Activated T-cell treated with anti-CD3 and anti-CD28 coated beads, Interleukin-2, amount 50 U/mL, for 24 hours (primary cell): ENCODE results near the gene KRTAP5-9.
"Not testable (repeated sequence)": the region's sequence is repeated elsewhere in the genome, so short reads cannot be mapped to it uniquely, and the experiment has no call there.

Experiments
- DNase-seq: peaks from one replicate; pipeline ENCODE4 v3.0.0-alpha.2; 2020
- H3K27ac Mint-ChIP-seq: 2 replicates; pipeline ENCODE4 v1.8.0; 2020; ENCODE audit warnings: mild to moderate bottlenecking, mixed read lengths
- H3K27me3 Mint-ChIP-seq: 2 replicates; pipeline ENCODE4 v1.8.0; 2020; ENCODE audit warnings: mixed read lengths
- H3K36me3 Mint-ChIP-seq: 2 replicates; pipeline ENCODE4 v1.8.0; 2020; ENCODE audit warnings: low read depth, mixed read lengths
- H3K4me1 Mint-ChIP-seq: 2 replicates; pipeline ENCODE4 v1.8.0; 2020; ENCODE audit warnings: low read depth, mixed read lengths
- H3K4me3 Mint-ChIP-seq: 2 replicates; pipeline ENCODE4 v1.8.0; 2020; ENCODE audit warnings: mild to moderate bottlenecking, moderate library complexity, mixed read lengths
- H3K9me3 Mint-ChIP-seq: 2 replicates; pipeline ENCODE4 v1.8.0; 2020; ENCODE audit warnings: mixed read lengths

Gene KRTAP5-9

DNA sequence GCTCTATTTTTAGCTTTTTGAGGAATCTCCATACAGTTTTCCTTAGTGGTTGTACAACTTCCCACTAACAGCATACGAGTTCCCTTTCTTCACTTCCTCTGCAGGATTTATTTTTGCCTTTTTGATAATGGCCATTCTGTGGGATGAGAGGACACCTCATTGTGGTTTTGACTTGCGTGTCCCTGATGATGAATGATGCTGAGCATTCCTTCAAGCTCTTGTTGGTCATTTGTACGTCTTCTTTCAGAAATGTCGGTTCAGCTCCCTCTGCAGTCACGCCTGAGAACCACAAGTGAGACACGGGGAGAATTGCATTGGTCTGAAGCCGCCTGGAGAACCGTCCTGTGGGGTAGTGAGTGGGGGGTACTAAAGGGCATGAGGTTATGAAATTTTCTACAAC lies 15.2 kb downstream of the KRTAP5-9 start:
- peaks cover 2% of the 10 kb centered on the region for H3K9me3 Mint-ChIP-seq
- H3K4me3 Mint-ChIP-seq, result no peak overlapping the region
- DNase-seq, result no peak
- no peaks in the 10 kb centered on the region for H3K36me3 Mint-ChIP-seq
- peaks cover 52% of the 10 kb centered on the region for H3K27me3 Mint-ChIP-seq
- no peaks in the 10 kb centered on the region for H3K4me1 Mint-ChIP-seq
- H3K27ac Mint-ChIP-seq, result no peak overlapping the region

DNA sequence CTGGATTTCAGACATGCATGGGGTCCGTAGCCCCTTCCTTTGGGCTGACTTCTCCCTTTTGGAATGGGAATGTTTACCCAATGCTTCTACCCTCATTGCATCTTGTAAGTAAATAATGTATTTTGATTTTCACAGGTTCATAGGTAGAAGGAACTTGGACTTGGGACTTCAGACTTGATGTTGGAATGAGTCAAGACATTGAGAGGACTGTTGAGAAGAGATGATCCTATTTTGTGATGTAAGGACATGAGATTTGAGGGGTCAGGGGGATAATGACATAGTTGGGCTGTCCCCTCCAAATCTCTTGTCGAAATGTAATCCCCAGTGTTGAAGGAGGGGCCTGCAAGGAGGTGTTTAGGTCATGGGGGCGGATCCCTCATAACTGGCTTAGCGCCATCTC lies 16.2 kb downstream of the KRTAP5-9 start:
- no peak for DNase-seq
- Mint-ChIP-seq H3K9me3 (peaks cover 2% of the 10 kb centered on the region), H3K36me3 (no peaks in the 10 kb centered on the region), H3K27me3 (peaks cover 52% of the 10 kb centered on the region), H3K4me1 (no peaks in the 10 kb centered on the region), H3K4me3 (no peak overlapping the region), H3K27ac (no peak overlapping the region)

DNA sequence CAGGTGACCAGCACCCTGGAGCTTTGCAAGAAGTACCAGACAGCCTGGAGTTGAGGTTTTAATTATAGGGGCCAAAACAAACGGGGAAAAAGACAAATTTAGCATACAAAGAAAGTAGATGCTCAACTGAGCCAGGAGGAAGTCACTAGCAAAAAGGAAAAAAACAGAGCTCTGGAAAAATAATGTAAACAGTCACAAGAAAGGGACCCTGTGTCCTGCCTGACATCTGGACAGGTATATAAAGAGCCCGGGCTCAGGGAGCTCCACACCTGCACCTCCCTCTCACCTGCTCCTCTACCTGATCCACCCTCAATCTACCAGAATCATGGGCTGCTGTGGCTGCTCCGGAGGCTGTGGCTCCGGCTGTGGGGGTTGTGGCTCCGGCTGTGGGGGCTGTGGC lies 17.0 kb downstream of the KRTAP5-9 start, which contains the start of gene KRTAP5-10:
Gene KRTAP5-10, plus strand, starts transcription at position 301 of the 400 bp plus-strand sequence. Its CDS starts 25 bp downstream, at position 326.
- H3K36me3 Mint-ChIP-seq, result no peaks in the 10 kb centered on the region
- H3K4me3 Mint-ChIP-seq, result no peak within 1 kb of the TSS
- peaks cover 52% of the 10 kb centered on the region for H3K27me3 Mint-ChIP-seq

DNA sequence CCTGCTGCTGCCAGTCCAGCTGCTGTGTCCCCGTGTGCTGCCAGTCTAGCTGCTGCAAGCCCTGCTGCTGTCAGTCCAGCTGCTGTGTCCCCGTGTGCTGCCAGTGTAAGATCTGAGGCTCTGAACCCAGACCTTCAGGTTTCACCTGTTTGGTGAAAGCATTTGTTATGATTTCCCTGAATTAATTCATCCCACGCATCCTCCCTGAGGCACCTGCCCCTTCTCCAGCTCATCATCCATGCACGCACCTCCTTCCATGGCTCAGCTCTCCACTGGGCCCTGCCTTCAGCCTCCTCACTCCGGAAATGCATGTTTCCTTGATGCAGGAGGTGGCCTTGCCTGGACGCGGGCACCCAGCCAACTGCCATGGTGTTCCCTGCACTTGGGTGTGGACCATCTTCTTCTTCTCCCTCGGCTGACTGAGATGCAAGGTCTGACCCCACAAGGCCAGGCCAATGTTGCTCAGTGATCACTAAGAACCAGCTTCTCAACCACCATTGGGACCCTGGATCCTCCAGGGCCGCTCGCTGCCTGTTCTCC lies 17.9 kb downstream of the KRTAP5-9 start:
- no peak overlapping the region for H3K27ac Mint-ChIP-seq
- no peaks in the 10 kb centered on the region for H3K9me3 Mint-ChIP-seq
- H3K4me3 Mint-ChIP-seq, result no peak overlapping the region
- no peaks in the 10 kb centered on the region for H3K36me3 Mint-ChIP-seq
- H3K27me3 Mint-ChIP-seq, result peaks cover 50% of the 10 kb centered on the region
- no peaks in the 10 kb centered on the region for H3K4me1 Mint-ChIP-seq
- no peak for DNase-seq

More for the DNA sequence above, 17.0 kb downstream of the KRTAP5-9 start, which contains the start of gene KRTAP5-10:
- H3K4me1 Mint-ChIP-seq, result no peaks in the 10 kb centered on the region
- DNase-seq, result no peak
- H3K9me3 Mint-ChIP-seq, result peaks cover 2% of the 10 kb centered on the region
- H3K27ac Mint-ChIP-seq, result no peak within 1 kb of the TSS

DNA sequence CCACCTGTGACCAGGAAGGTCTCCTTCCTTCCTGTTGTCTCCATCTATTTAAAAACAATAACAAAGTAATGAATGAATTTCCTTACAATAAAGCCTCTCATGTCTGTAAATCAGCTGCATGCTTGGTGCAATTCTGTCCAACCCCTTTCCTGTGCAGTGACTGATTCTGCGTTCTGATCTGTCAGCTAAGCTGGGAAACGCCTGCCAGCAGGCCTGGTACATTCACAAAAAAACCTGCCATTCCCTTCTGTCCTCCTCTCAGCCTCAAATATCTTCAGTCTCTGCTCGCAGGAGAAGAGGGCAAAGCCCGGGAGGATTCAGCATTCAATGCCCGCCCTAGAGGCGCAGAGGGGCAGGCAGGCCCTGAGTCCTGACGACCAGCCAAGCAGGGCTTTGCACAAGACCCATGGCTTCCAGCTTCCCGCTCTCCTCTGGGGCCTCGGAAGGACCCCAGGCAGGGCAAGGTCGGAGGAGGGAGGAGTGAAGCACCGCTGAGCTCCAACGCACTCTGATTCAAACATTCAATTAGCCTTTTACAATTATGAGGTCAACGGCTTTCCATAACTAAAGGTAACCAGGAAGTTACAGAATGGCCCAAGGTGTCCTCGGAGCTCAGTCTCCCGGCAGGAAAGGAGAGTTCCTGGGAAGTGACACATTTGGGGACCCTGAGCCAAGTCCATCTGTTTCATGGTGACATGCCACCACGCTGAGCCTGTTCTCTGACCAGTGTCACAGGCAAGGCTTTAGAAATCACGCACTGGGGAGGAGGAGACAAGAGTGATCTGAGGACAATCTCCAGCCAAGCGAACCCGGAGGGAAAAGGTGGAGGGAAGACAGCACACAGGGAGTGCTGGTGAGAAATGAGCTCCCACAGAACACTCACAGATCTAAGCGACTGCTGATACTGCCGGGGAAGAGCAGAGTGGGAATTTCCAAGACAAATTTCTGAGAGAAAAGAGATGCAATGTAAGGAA lies 18.7 kb downstream of the KRTAP5-9 start:
- not testable (repeated sequence) for DNase-seq, H3K27ac Mint-ChIP-seq, H3K4me1 Mint-ChIP-seq, H3K9me3 Mint-ChIP-seq, H3K36me3 Mint-ChIP-seq, H3K4me3 Mint-ChIP-seq
- peaks cover 45% of the 10 kb centered on the region for H3K27me3 Mint-ChIP-seq

DNA sequence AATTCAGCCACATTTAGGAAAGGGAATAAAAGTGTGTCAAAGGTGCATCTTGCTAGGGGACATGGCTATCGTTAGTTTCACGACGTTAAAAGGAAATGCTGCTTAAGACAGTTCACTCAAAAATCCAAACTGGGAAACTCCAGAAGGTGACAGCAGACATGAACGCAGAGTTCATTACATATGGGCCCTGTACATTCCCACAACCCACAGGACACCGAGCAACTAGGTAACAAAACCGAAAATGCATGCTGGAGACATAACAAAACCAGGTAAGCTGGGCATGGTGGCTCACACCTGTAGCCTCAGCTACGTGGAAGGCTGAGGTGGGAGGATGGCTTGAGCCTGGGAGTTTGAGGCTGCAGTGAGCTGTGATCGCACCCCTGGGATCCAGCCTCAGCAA lies 19.4 kb downstream of the KRTAP5-9 start:
- not testable (repeated sequence) for H3K4me3 Mint-ChIP-seq, H3K9me3 Mint-ChIP-seq, H3K27ac Mint-ChIP-seq, DNase-seq, H3K4me1 Mint-ChIP-seq, H3K36me3 Mint-ChIP-seq
- H3K27me3 Mint-ChIP-seq, result peaks cover 46% of the 10 kb centered on the region

DNA sequence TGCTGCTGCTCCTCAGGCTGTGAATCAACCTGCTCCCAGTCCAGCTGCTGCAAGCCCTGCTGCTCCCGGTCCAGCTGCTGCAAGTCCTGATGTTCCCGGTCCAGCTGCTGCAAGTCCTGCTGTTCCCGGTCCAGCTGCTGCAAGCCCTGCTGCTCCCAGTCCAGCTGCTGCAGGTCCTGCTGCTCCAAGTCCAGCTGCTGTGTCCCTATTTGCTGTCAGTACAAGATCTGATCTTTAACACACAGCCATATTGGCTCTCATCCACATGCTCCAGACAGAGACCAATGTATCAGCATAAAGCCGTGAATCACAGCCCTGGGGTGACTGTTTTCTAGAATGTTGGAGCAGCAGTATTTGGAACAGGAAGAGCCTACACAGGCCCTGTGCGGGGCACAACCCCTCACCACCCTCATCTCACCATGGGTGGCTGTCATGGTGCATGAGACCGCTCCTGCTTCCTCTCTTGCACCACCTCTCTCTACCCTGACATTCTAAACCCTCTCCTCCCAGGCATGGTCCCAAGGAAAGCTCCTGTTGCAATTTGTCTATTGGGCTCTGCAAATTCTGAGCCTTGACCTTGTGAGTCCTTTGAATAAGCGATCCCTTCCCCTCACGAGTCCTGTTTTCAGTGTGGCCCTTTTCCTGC lies 20.6 kb downstream of the KRTAP5-9 start:
- Mint-ChIP-seq H3K27ac (no peak overlapping the region), H3K9me3 (no peaks in the 10 kb centered on the region), H3K27me3 (peaks cover 39% of the 10 kb centered on the region), H3K4me1 (no peaks in the 10 kb centered on the region), H3K36me3 (no peaks in the 10 kb centered on the region), H3K4me3 (no peak overlapping the region)
- DNase-seq, result no peak

DNA sequence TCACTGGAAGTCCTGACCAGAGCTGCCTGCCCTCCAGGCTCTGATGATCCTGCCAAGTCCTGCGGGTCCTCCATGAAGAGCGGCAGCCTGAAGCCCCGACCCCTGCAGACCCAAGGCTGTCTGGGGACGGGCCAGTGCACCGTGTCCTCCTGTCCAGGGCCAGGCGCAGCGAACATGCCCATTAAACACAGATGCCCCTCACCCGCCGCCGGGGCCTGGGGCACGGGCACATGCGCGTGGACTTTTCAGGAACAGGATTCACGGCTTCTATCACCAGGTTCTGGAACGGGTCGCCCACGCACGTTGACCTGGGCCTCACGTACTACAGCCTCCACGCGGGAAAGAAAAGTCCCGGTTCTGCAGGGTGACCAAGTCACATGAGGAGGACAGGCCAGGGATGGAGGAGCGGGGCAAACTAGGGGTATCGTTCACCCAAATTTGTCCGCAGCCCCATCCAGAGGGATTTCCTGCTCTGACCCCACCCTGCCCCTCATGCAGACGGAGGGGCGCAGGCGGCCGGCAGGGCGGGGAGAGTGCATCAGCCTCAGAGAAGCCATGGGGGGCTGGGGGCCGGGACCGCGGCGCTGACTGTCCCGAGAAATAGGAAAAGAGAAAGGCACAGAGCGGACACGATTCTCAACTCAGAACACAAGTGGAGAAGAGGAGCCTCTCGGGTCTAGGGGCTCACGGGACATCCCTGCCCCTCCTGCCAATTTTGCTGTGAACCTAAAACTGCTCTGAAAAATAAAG lies 23.1 kb downstream of the KRTAP5-9 start:
- peaks cover 23% of the 10 kb centered on the region for H3K27me3 Mint-ChIP-seq
- not testable (repeated sequence) for H3K4me1 Mint-ChIP-seq, H3K36me3 Mint-ChIP-seq, H3K27ac Mint-ChIP-seq, H3K9me3 Mint-ChIP-seq, DNase-seq, H3K4me3 Mint-ChIP-seq

DNA sequence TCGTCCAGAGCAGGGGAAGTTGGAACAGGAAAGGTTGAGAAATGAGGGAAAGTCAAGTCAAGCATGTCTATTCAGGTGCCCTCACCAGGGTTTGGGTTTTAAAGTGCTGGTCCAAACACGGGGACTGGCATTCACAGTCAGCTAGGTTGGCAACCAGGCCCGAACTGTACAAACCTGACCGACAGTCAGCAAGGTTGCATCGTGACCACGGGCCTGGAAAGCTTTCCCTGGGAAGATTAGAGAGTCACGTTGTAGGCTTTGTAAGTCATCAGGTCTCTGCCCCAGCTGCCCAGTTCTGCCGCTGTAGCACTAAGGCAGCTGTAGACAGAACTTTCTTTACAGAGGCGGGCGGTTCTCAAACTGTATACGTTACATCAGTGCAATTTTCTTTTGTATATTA lies 24.6 kb downstream of the KRTAP5-9 start:
- H3K4me1 Mint-ChIP-seq, result no peaks in the 10 kb centered on the region
- H3K27me3 Mint-ChIP-seq, result peaks cover 14% of the 10 kb centered on the region
- no peak overlapping the region for H3K27ac Mint-ChIP-seq
- no peaks in the 10 kb centered on the region for H3K9me3 Mint-ChIP-seq
- no peak for DNase-seq
- no peak overlapping the region for H3K4me3 Mint-ChIP-seq
- H3K36me3 Mint-ChIP-seq, result no peaks in the 10 kb centered on the region

DNA sequence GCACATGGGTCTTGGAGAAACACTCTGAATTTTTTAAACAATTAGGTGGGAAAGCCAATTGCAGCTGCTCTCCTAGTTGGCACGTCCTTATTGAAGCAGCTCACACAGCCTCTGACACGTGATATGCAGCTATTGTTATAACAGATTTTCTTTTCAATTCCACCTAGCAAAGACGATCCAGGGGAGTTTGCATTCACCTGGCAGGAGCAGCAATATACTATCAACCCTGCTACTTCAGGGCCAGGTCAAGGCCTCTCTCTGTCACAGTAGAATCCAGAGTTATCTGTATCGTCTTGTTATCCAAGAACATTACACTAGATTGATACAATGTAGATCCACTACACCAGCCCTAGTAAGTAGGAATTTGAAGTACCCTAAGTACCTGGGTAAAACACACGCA lies 26.2 kb downstream of the KRTAP5-9 start:
- H3K27ac Mint-ChIP-seq, result no peak overlapping the region
- no peaks in the 10 kb centered on the region for H3K36me3 Mint-ChIP-seq
- DNase-seq, result no peak
- no peak overlapping the region for H3K4me3 Mint-ChIP-seq
- no peaks in the 10 kb centered on the region for H3K9me3 Mint-ChIP-seq
- H3K4me1 Mint-ChIP-seq, result no peaks in the 10 kb centered on the region
- peaks cover 13% of the 10 kb centered on the region for H3K27me3 Mint-ChIP-seq

DNA sequence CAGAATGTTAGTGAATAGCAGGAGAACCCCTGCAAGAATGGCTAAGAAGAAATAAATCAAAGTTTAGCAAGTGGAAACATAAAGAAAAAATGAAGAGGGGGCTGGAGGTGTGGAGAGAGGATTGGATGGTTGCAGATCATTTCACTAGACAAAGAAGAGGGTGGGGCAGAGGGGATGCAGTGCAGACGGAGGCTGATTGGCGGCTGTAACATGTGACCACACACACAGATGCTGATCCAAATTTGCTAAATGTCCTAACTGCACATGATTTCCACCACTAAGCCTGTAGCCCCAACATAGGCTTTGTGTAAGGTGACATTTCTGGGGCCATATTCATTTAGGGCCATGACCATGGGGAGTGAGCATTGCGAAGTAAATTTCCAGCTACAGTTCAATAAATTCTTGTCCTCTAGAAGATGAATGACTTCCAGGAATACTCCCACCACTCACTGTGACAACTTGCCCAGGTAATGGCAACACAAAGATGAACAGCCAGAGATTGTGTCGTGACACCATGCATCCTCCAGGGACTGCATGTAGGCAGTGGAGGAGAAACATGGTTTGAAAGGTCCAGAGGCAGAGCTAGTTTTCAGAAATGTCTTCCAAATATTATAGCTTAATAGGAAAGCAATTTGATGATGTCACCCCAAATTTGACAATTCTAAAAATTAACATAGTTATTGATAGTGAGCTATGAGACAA lies 27.7 kb downstream of the KRTAP5-9 start:
- Mint-ChIP-seq H3K4me1 (peaks cover 5% of the 10 kb centered on the region), H3K27me3 (peaks cover 19% of the 10 kb centered on the region), H3K36me3 (no peaks in the 10 kb centered on the region), H3K9me3 (no peaks in the 10 kb centered on the region), H3K27ac (no peak overlapping the region), H3K4me3 (no peak overlapping the region)
- DNase-seq, result no peak

DNA sequence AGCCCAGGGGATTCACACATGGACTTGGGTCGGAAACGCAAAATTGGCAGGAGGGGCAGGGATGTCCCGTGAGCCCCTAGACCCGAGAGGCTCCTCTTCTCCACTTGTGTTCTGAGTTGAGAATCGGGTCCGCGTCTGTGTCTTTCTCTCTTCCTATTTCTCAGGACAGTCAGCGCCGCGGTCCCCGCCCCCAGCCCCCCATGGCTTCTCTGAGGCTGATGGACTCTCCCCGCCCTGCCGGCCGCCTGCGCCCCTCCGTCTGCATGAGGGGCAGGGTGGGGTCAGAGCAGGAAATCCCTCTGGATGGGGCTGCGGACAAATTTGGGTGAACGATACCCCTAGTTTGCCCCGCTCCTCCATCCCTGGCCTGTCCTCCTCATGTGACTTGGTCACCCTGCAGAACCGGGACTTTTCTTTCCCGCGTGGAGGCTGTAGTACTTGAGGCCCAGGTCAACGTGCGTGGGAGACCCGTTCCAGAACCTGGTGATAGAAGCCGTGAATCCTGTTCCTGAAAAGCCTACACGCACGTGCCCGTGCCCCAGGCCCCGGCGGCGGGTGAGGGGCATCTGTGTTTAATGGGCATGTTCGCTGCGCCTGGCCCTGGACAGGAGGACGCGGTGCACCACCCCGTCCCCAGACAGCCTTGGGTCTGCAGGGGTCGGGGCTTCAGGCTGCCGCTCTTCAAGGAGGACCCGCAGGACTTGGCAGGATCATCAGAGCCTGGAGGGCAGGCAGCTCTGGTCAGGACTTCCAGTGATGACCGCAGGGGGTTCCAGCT lies 28.7 kb downstream of the KRTAP5-9 start:
- not testable (repeated sequence) for H3K4me1 Mint-ChIP-seq, H3K27ac Mint-ChIP-seq, H3K36me3 Mint-ChIP-seq, DNase-seq, H3K9me3 Mint-ChIP-seq, H3K4me3 Mint-ChIP-seq
- H3K27me3 Mint-ChIP-seq, result peaks cover 29% of the 10 kb centered on the region

DNA sequence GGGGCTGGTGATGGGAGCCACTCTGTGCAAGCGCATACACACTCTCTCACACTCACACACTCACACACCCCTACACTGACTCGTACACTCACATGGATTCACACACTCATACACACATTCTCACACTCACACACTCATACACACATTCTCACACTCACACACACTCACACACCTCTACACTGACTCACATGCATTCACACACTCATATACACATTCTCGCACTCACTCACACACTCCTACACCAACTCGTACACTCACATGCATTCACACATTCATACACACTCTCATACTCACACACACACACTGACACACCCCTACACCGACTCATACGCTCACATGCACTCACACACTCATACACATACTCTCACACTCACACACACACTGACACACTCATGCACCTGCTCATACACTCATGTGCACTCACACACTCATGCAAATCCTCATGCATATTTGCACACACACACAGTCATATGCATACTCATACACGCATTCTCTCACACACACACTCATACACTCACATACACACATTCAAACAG lies 29.3 kb downstream of the KRTAP5-9 start:
- Mint-ChIP-seq H3K4me3 (no peak overlapping the region), H3K27ac (no peak overlapping the region), H3K9me3 (no peaks in the 10 kb centered on the region), H3K27me3 (peaks cover 32% of the 10 kb centered on the region), H3K4me1 (peaks cover 6% of the 10 kb centered on the region), H3K36me3 (no peaks in the 10 kb centered on the region)
- DNase-seq, result no peak
